GM18907 (cell line): ENCODE data around the gene EYA2.

Source experiments
- ATAC-seq: cut with Tn5 transposase; IDR thresholded peaks from one replicate; pipeline ENCODE4 v1.9.1; 2021; ENCODE audit warnings: mild to moderate bottlenecking, moderate library complexity; ENCODE audit not compliant: unreplicated experiment

Gene EYA2

DNA sequence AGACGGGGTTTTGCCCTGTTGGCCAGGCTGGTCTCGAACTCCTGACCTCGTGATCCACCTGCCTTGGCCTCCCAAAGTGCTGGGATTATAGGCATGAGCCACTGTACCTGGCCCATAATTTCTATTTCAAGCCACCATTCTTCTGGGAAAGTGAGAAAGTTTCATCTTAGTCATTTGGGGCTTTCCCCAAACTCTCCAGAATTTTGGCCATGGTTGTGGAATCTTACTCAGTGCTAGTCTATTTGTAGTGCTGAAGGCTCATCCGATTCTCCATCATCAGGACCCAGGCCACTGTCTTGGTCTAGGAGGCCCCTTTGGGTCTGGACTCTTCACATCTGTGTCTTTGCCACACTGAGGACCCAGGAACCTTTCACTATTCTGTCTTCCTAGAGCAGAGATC is 164.9 kb downstream of the EYA2 start:
- no peak for ATAC-seq

DNA sequence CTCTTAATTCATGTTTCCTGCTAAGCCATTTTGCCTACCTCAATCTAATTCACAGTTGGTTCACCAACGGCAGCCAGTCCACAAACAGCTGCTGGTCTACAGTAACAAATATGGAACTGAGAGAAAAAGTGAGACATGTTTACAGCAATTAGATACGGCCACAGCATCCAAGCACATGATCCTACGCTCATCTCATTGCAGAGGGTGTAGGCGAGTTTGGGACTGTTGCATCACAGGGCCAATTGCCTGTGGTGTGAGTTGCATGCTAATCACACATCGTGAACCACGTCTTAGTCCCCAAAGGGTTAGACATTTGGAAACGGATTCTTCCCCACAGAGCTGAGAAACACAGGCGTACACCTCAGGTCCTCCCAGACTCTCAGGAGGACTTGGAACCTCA is 166.9 kb downstream of the EYA2 start:
- no peak for ATAC-seq

DNA sequence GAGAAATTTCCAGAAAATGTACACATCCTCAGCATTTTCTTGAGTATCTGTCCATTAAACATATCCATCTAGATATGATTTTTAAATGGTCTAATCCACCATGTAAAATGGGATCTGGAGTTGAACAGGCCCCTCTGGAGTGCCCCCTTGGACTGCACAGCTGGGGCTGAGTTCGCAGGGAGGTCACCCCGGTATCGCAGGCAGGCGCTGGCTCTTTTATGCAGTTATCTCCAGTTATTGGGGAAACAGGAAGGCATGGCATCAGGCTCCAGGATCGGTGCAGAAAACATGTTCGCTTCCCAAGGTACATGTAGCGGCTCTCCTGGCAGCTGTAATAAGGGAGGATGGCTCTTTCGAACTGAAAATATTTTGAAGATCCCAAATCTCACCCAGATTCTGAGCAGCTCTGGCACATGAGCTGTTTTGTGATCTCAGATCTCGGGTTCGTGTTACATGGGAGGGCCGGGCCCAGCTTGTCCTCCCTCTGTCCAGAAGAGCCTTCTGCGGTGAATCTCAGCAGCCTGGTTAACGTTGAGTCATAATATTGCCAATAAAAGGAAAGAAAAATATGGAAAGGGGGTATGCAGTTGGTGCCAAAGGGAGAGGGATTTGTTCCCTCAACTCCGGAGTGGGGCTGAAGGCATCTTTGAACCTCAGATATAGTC is 167.7 kb downstream of the EYA2 start:
- no peak for ATAC-seq

GRCh38 chr20:47063407-47063806 is 168.8 kb downstream of the EYA2 start:
- no peak for ATAC-seq

DNA sequence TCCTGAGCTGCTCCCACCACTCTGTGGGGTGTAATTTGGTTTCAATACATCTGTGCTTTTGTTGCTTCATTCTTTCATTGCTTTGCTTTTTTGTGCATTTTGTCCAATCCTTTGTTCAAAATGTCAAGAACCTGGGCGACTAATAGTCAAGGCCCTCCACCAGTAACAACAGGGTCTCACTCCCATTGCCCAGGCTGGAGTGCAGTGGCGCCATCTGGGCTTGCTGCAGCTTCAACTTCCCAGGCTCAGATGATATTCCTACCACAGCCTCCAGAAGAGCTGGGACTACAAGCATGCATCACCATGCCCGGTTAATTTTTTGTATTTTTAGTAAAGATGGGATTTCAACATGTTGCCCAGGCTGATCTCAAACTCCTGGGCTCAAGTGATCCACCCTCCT is 169.2 kb downstream of the EYA2 start:
- no peak for ATAC-seq

- no peak for ATAC-seq
These were observed 172.0 kb downstream of the EYA2 start for GRCh38 chr20:47066484-47067270.

DNA sequence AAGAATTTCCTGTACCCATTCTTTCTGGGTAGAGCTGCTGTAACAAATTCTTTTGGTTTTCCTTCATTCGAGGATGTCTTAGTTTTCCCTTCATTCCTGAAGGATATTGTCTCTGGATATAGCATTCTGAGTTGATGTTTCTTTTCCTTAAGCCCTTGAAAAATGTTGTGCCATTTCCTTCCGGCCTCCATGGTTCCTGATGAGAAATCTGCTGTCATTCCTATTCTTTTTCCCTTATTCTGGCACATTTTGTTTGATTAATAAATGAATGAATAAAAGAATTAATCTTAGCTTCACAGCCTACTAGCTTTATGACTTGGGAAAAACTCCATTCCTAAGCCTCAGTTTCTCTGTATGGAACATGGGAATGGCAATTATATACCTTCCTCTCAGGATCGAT is 173.1 kb downstream of the EYA2 start:
- no peak for ATAC-seq

- no peak for ATAC-seq
These were observed 175.5 kb downstream of the EYA2 start for GRCh38 chr20:47070176-47070575.

DNA sequence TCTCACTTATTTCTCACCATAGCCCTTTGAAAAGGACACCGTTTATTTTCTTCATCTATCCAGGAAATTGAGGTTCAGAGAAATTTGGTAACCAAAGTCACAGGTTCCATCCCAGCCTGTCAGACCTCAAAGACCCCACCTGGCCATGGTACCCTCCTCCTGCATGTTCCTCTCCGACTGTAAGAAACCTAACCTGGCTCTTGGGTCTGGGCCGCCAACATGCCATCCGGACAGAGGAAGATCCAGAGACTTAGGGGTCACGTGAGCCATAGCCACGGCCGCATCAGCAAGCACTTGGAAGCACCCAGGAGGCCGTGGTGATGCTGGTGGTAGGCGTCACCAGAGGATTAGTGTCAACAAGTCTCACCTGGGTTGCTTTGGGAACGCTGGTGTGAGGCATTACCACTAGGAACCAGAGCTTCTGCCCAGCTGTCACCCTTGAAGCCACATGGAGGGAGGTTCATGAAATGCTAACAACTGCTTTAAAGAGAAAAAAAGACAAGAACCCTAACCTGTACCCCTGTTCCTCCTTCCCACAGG is 177.1 kb downstream of the EYA2 start:
- no peak for ATAC-seq

DNA sequence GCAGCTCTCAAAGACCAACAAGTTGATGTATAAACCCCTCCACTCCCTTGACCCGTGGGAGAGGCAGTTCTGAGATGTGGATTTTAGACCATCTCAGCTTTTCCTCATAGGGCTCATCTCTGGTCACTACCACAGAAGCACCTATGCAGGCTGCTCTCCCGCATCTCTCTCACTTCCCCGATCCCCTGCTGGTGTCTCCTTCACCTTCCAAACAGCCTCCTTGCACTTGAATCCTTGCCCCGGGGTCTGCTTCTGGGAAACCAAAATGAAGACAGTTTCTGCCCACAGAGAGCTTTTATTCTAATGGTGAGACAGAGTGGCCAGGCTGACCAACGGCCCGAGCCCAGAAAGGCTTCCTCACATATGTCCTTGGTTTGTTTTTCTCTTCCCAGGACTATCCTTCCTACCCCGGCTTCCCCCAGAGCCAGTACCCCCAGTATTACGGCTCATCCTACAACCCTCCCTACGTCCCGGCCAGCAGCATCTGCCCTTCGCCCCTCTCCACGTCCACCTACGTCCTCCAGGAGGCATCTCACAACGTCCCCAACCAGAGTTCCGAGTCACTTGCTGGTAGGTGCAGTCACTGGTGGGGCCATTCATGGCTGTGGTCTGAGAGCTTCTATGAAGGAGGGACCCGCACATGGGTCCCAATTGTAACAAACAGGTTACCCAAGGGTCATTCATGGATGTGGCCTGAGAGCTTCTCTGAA is 179.3 kb downstream of the EYA2 start:
- ATAC-seq = no peak

- ATAC-seq = no peak
These were observed 180.6 kb downstream of the EYA2 start for GRCh38 chr20:47075263-47075662.

GRCh38 chr20:47079047-47079446 is 184.4 kb downstream of the EYA2 start:
- ATAC-seq = no peak

- ATAC-seq = no peak
These were observed 185.7 kb downstream of the EYA2 start for GRCh38 chr20:47080365-47080764.

DNA sequence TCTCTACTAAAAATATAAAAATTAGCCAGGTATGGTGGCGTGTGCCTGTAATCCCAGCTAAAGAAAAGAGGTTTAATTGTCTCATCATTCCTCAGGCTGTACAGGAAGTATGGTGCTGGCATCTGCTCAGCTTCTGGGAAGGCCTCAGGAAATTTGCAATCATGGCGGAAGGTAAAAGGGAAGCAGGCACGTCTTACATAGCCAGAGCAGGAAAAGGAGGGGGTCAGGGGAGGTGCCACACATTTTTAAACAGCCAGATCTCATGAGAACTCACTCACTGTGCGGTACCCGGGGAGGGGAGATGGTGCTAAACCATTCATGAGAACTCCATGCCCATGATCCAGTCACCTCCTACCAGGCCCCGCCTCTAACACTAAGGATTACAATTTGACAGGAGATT is 191.7 kb downstream of the EYA2 start:
- no peak for ATAC-seq

DNA sequence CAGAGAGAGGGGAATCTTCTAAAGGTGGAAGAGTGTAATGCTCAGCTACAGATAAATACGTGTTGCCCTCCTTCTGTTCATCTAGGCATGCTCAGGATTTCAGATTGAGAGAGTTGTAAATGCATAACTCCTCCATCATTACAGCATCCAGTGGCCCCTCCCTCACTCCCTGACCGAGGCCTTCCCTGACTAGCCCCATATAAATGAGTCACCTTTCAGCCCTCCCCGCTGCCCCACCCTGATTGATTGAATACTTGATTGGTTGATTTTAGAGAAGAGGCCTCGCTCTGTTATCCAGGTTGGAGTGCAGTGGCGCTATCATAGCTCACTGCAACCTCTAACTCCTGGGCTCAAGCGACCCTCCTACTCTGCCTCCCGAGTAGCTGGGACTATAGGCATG is 193.7 kb downstream of the EYA2 start:
- no peak for ATAC-seq

DNA sequence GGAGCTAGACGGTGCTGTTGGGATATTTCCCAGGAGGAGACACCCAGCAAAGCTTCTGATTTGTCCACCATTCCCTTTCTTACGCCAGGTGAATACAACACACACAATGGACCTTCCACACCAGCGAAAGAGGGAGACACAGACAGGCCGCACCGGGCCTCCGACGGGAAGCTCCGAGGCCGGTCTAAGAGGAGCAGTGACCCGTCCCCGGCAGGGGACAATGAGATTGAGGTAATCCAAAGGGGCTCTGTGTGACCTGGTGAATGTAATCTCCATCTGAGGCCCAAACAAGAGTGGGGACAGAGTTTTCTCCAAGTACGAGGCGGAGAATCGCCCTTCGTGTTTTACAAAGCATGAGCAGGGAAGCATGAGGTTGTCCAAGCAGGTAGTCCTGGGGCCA is 194.5 kb downstream of the EYA2 start:
- ATAC-seq = no peak

DNA sequence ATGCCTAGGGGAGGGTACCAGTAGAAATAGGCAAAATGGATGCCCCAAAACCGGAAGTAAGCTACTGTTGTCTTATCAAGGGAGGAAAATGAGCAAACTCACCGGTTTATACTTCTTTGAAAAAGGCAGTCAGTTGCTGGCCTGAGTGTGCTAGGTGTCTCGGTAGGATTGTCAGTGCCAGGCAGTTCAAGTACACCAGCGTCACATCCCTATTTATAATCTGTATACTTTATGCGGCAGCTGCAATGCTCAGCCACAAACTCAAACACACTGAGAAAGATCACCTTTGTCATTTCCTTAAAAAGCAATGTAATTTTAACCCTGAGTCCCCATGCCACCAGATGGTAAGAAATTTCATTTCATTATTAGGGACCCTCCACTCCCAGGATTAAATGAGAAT is 196.2 kb downstream of the EYA2 start:
- no peak for ATAC-seq

- ATAC-seq = no peak
These were observed 198.8 kb downstream of the EYA2 start for GRCh38 chr20:47093320-47093966.

DNA sequence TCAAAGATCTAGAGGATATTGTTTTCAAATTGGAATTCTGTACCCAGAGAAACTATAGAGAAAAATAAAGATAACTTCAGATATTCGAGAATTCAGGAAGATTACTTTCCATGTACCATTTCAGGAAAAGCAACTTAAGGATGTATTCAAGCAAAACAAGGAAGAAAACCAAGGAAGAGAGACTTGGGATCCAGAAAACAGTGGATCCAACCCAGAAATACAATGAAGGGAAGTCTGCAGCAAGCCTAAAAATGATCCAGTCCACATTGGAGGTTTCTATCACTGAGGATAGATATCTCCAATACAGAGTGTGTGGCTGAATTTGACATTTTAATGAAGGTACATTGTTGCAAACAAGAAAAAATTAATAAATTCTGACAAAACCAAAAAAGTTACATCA is 201.0 kb downstream of the EYA2 start:
- no peak for ATAC-seq

DNA sequence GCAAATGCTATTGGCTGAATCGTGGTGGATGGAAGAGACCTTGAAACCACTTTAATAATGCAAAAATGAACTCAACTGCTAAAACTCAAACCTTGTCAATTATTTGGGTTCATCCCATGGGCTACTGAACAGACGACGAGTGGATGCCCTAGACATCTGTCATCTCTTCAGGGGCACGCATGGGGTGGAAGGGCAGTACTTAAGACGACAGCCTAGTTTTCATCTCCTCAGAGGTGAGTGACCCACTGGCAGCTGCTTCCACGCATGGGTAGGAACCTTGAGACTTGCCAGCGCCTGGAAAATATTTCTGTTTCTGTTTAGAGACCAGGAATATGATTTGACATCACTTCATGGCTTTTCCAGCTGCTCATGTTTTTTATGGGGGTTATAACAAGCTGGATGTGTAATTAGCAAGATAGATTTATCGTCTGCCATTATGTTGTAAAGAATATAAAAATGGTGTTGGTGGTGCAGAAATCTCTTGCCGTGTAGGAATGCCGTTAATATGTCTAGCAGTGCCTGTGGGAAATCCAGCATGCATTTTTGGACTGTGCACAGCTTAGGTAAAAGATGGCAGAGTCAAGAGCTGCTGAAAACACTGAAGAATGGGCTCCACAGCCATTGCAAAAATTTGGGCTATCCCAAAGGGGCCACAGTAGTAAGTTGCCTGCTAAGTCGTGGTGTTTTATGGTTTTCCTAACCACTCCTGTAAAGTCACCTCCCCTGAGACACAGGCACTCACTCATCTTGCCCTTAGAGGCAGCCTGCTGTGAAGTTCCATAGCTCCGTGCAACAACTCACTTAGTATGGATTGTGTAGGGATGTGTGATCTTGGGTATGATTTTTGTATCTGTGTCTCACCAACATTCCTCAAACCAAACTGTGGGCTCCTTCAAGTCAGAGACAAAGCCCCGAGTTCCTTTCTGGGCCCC is 203.3 kb downstream of the EYA2 start:
- ATAC-seq = no peak
